Liver (tissue), 3 donors: Measurements from ENCODE around the gene OR6X1.

Experiments used
- CTCF ChIP-seq: fragments of 150-350 bp; IDR thresholded peaks from 2 replicates; pipeline ENCODE4 v1.5.1; 2017; ENCODE audit warnings: improper control_type of control experiment, low read depth, low read length; ENCODE audit not compliant: missing input control
- MAX ChIP-seq: IDR thresholded peaks from 2 replicates; pipeline ENCODE4 v1.6.1; 2016; ENCODE audit warnings: antibody characterized with exemption
- RAD21 ChIP-seq, 2 donors: IDR thresholded peaks; 2 replicates each; pipeline ENCODE4 v1.6.1; 2016; ENCODE audit warnings: antibody characterized with exemption in 2 of 2, mild to moderate bottlenecking in 2 of 2
- SP1 ChIP-seq: IDR thresholded peaks from 2 replicates; pipeline ENCODE4 v1.6.1; 2018; ENCODE audit warnings: antibody characterized with exemption, mild to moderate bottlenecking
- TAF1 ChIP-seq: conservative IDR thresholded peaks from 2 replicates; pipeline ENCODE4 v1.6.1; 2016; ENCODE audit warnings: antibody characterized with exemption, mild to moderate bottlenecking
- YY1 ChIP-seq: IDR thresholded peaks from 2 replicates; pipeline ENCODE4 v1.6.1; 2016; ENCODE audit warnings: antibody characterized with exemption, mild to moderate bottlenecking
- TF ChIP-seq, protein P1 (sequence below): IDR thresholded peaks from 2 replicates; pipeline ENCODE4 v1.6.1; 2016; ENCODE audit warnings: antibody characterized with exemption, mild to moderate bottlenecking
- donor health status: healthy.
- donor health status: healthy.

GRCh38 chr11:123773959-123774358, 19.6 kb upstream of the OR6X1 start:
- no peak for TF ChIP-seq CTCF
- TF ChIP-seq MAX, result no peak
- TF ChIP-seq TAF1, result no peak
- TF ChIP-seq, protein P1, sequence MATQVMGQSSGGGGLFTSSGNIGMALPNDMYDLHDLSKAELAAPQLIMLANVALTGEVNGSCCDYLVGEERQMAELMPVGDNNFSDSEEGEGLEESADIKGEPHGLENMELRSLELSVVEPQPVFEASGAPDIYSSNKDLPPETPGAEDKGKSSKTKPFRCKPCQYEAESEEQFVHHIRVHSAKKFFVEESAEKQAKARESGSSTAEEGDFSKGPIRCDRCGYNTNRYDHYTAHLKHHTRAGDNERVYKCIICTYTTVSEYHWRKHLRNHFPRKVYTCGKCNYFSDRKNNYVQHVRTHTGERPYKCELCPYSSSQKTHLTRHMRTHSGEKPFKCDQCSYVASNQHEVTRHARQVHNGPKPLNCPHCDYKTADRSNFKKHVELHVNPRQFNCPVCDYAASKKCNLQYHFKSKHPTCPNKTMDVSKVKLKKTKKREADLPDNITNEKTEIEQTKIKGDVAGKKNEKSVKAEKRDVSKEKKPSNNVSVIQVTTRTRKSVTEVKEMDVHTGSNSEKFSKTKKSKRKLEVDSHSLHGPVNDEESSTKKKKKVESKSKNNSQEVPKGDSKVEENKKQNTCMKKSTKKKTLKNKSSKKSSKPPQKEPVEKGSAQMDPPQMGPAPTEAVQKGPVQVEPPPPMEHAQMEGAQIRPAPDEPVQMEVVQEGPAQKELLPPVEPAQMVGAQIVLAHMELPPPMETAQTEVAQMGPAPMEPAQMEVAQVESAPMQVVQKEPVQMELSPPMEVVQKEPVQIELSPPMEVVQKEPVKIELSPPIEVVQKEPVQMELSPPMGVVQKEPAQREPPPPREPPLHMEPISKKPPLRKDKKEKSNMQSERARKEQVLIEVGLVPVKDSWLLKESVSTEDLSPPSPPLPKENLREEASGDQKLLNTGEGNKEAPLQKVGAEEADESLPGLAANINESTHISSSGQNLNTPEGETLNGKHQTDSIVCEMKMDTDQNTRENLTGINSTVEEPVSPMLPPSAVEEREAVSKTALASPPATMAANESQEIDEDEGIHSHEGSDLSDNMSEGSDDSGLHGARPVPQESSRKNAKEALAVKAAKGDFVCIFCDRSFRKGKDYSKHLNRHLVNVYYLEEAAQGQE, result no peak
- TF ChIP-seq RAD21 (IDR thresholded peaks at IDR 0.05), result no peak
- no peak for TF ChIP-seq SP1
- no peak for TF ChIP-seq YY1
